ENCODE results near the gene LRRTM1.

Gene LRRTM1

GRCh38 chr2:80259292-80259691, 45.3 kb downstream of the LRRTM1 start:
- no peak overlapping the region for H3K4me3 ChIP-seq (ENCODE audit: low read length)
- H3K9ac ChIP-seq (ENCODE audit: low read length): no peak overlapping the region
- no peak overlapping the region for H3K27ac ChIP-seq (ENCODE audit: low read length)
- no peaks in the 10 kb centered on the region for H3K36me3 ChIP-seq (ENCODE audit: control insufficient read depth, low read depth, low read length)
- no peaks in the 10 kb centered on the region for H3K27me3 ChIP-seq (ENCODE audit: control insufficient read depth, insufficient read depth, low read length)
- H3K9me3 ChIP-seq (ENCODE audit: control insufficient read depth, low read depth, low read length): no peaks in the 10 kb centered on the region
- no peaks in the 10 kb centered on the region for H3K4me1 ChIP-seq (ENCODE audit: control insufficient read depth, low read depth, low read length)

GRCh38 chr2:80258793-80259192, 45.8 kb downstream of the LRRTM1 start:
- H3K9me3 ChIP-seq (ENCODE audit: control insufficient read depth, low read depth, low read length): no peaks in the 10 kb centered on the region
- no peak overlapping the region for H3K4me3 ChIP-seq (ENCODE audit: low read length)
- no peak overlapping the region for H3K27ac ChIP-seq (ENCODE audit: low read length)
- H3K36me3 ChIP-seq (ENCODE audit: control insufficient read depth, low read depth, low read length): no peaks in the 10 kb centered on the region
- no peak overlapping the region for H3K9ac ChIP-seq (ENCODE audit: low read length)
- no peaks in the 10 kb centered on the region for H3K4me1 ChIP-seq (ENCODE audit: control insufficient read depth, low read depth, low read length)
- H3K27me3 ChIP-seq (ENCODE audit: control insufficient read depth, insufficient read depth, low read length): no peaks in the 10 kb centered on the region

- Histone ChIP-seq H3K9ac (ENCODE audit: low read length) (no peak overlapping the region), H3K4me3 (ENCODE audit: low read length) (no peak overlapping the region), H3K4me1 (ENCODE audit: control insufficient read depth, low read depth, low read length) (no peaks in the 10 kb centered on the region), H3K27ac (ENCODE audit: low read length) (no peak overlapping the region), H3K36me3 (ENCODE audit: control insufficient read depth, low read depth, low read length) (no peaks in the 10 kb centered on the region), H3K9me3 (ENCODE audit: control insufficient read depth, low read depth, low read length) (no peaks in the 10 kb centered on the region), H3K27me3 (ENCODE audit: control insufficient read depth, insufficient read depth, low read length) (no peaks in the 10 kb centered on the region)
These were observed 46.2 kb downstream of the LRRTM1 start for GRCh38 chr2:80258341-80258740.

- Histone ChIP-seq H3K4me3 (ENCODE audit: low read length) (no peak overlapping the region), H3K4me1 (ENCODE audit: control insufficient read depth, low read depth, low read length) (no peaks in the 10 kb centered on the region), H3K9me3 (ENCODE audit: control insufficient read depth, low read depth, low read length) (no peaks in the 10 kb centered on the region), H3K36me3 (ENCODE audit: control insufficient read depth, low read depth, low read length) (no peaks in the 10 kb centered on the region), H3K27ac (ENCODE audit: low read length) (no peak overlapping the region), H3K27me3 (ENCODE audit: control insufficient read depth, insufficient read depth, low read length) (no peaks in the 10 kb centered on the region), H3K9ac (ENCODE audit: low read length) (no peak overlapping the region)
These were observed 47.1 kb downstream of the LRRTM1 start for GRCh38 chr2:80257450-80257849.

GRCh38 chr2:80256782-80257167, 47.8 kb downstream of the LRRTM1 start:
- Histone ChIP-seq H3K27me3 (ENCODE audit: control insufficient read depth, insufficient read depth, low read length) (no peaks in the 10 kb centered on the region), H3K4me1 (ENCODE audit: control insufficient read depth, low read depth, low read length) (no peaks in the 10 kb centered on the region), H3K36me3 (ENCODE audit: control insufficient read depth, low read depth, low read length) (no peaks in the 10 kb centered on the region), H3K27ac (ENCODE audit: low read length) (no peak overlapping the region), H3K9ac (ENCODE audit: low read length) (no peak overlapping the region), H3K4me3 (ENCODE audit: low read length) (no peak overlapping the region), H3K9me3 (ENCODE audit: control insufficient read depth, low read depth, low read length) (no peaks in the 10 kb centered on the region)

- no peaks in the 10 kb centered on the region for H3K9me3 ChIP-seq (ENCODE audit: control insufficient read depth, low read depth, low read length)
- H3K9ac ChIP-seq (ENCODE audit: low read length): no peak overlapping the region
- no peak overlapping the region for H3K4me3 ChIP-seq (ENCODE audit: low read length)
- no peaks in the 10 kb centered on the region for H3K4me1 ChIP-seq (ENCODE audit: control insufficient read depth, low read depth, low read length)
- H3K36me3 ChIP-seq (ENCODE audit: control insufficient read depth, low read depth, low read length): no peaks in the 10 kb centered on the region
- no peak overlapping the region for H3K27ac ChIP-seq (ENCODE audit: low read length)
- no peaks in the 10 kb centered on the region for H3K27me3 ChIP-seq (ENCODE audit: control insufficient read depth, insufficient read depth, low read length)
These were observed 48.4 kb downstream of the LRRTM1 start for GRCh38 chr2:80255918-80256781.

GRCh38 chr2:80252294-80252986, 52.1 kb downstream of the LRRTM1 start:
- no peak overlapping the region for H3K27ac ChIP-seq (ENCODE audit: low read length)
- no peak overlapping the region for H3K4me3 ChIP-seq (ENCODE audit: low read length)
- no peaks in the 10 kb centered on the region for H3K9me3 ChIP-seq (ENCODE audit: control insufficient read depth, low read depth, low read length)
- no peaks in the 10 kb centered on the region for H3K4me1 ChIP-seq (ENCODE audit: control insufficient read depth, low read depth, low read length)
- H3K27me3 ChIP-seq (ENCODE audit: control insufficient read depth, insufficient read depth, low read length): no peaks in the 10 kb centered on the region
- H3K36me3 ChIP-seq (ENCODE audit: control insufficient read depth, low read depth, low read length): no peaks in the 10 kb centered on the region
- H3K9ac ChIP-seq (ENCODE audit: low read length): no peak overlapping the region

Data from iPS-18a (cell line).